HEK293 (cell line): ENCODE data around the gene CD200.
"Not testable (repeated sequence)": the region's sequence is repeated elsewhere in the genome, so short reads cannot be mapped to it uniquely, and the experiment has no call there.

Source experiments
- CTCF ChIA-PET: fragments of 350-600 bp; formaldehyde crosslinking; extraction: SDS; loops from one replicate; lab custom pipeline; 2021; ENCODE audit warnings: antibody characterized with exemption; lab: Yijun Ruan, JAX
- POLR2A ChIA-PET: fragments of 300-600 bp; formaldehyde crosslinking; extraction: SDS; loops from one replicate; lab custom pipeline; 2020; ENCODE audit warnings: antibody characterized with exemption, inconsistent platforms; lab: Yijun Ruan, JAX
- H3K27ac ChIP-seq: fragments of 200-500 bp; sonication (Bioruptor generic); 2 replicates; pipeline ENCODE4 v1.5.1; 2014; ENCODE audit warnings: low read depth, low read length, control low read depth, inconsistent platforms; ENCODE audit errors: extremely low read depth
- H3K36me3 ChIP-seq, 2 experiments: fragments of 200-500 bp in 1 of 2; sonication (Bioruptor generic) in 1 of 2; 1 replicate in 1 of 2; 2 replicates in 1 of 2; pipeline ENCODE4 v1.5.1; 2014 to 2017; ENCODE audit warnings: inconsistent platforms in 2 of 2, low read length in 2 of 2; ENCODE audit not compliant: control insufficient read depth in 2 of 2, insufficient read depth in 1 of 2
- H3K4me1 ChIP-seq: fragments of 200-500 bp; sonication (Bioruptor generic); 2 replicates; pipeline ENCODE4 v1.5.1; 2014; ENCODE audit warnings: mild to moderate bottlenecking, low read length, inconsistent platforms; ENCODE audit not compliant: control insufficient read depth, insufficient read depth
- H3K4me3 ChIP-seq: 2 replicates; pipeline ENCODE4 v1.5.1; 2011; ENCODE audit warnings: low read depth, mild to moderate bottlenecking, control low read depth, low read length, moderate library complexity
- H3K9me3 ChIP-seq: fragments of 200-500 bp; sonication (Bioruptor generic); 2 replicates; pipeline ENCODE4 v1.5.1; 2014; ENCODE audit warnings: low read depth, low read length, inconsistent platforms; ENCODE audit not compliant: control insufficient read depth, insufficient read depth
- GLIS1 ChIP-seq: fragments of 450-650 bp; formaldehyde crosslinking; IDR thresholded peaks from 2 replicates; pipeline ENCODE4 v1.5.1; 2016; ENCODE audit warnings: missing biosample characterization, missing genetic modification characterization
- KLF1 ChIP-seq: fragments of 450-650 bp; formaldehyde crosslinking; IDR thresholded peaks from 2 replicates; pipeline ENCODE4 v1.5.1; 2016; ENCODE audit warnings: missing biosample characterization, missing genetic modification characterization
- KLF10 ChIP-seq: fragments of 450-650 bp; IDR thresholded peaks from 2 replicates; pipeline ENCODE4 v1.5.1; 2018; ENCODE audit warnings: missing biosample characterization, mild to moderate bottlenecking, missing genetic modification characterization
- SP7 ChIP-seq: fragments of 450-650 bp; formaldehyde crosslinking; IDR thresholded peaks from 2 replicates; pipeline ENCODE4 v1.5.1; 2016; ENCODE audit warnings: missing biosample characterization, missing genetic modification characterization
- WT1 ChIP-seq: fragments of 450-650 bp; formaldehyde crosslinking; IDR thresholded peaks from 2 replicates; pipeline ENCODE4 v1.5.1; 2016; ENCODE audit warnings: missing biosample characterization, missing genetic modification characterization
- ZEB2 ChIP-seq: fragments of 450-650 bp; formaldehyde crosslinking; IDR thresholded peaks from 2 replicates; pipeline ENCODE4 v1.5.1; 2016; ENCODE audit warnings: missing biosample characterization, missing genetic modification characterization
- ZFP69B ChIP-seq: fragments of 450-650 bp; formaldehyde crosslinking; IDR thresholded peaks from 2 replicates; pipeline ENCODE4 v1.5.1; 2016; ENCODE audit warnings: missing biosample characterization, missing genetic modification characterization
- ZNF133 ChIP-seq: fragments of 450-650 bp; formaldehyde crosslinking; IDR thresholded peaks from 2 replicates; pipeline ENCODE4 v1.5.1; 2016; ENCODE audit warnings: missing biosample characterization, missing genetic modification characterization
- ZNF140 ChIP-seq: fragments of 450-650 bp; formaldehyde crosslinking; IDR thresholded peaks from 2 replicates; pipeline ENCODE4 v1.5.1; 2016; ENCODE audit warnings: missing biosample characterization, missing genetic modification characterization
- ZNF354C ChIP-seq: fragments of 450-650 bp; formaldehyde crosslinking; IDR thresholded peaks from 2 replicates; pipeline ENCODE4 v1.5.1; 2016; ENCODE audit warnings: missing biosample characterization, missing genetic modification characterization, low read depth, borderline replicate concordance
- ZNF530 ChIP-seq: fragments of 450-650 bp; formaldehyde crosslinking; IDR thresholded peaks from 2 replicates; pipeline ENCODE4 v1.5.1; 2016; ENCODE audit warnings: low read depth, missing biosample characterization, missing genetic modification characterization
- ZNF549 ChIP-seq: fragments of 450-650 bp; IDR thresholded peaks from 2 replicates; pipeline ENCODE4 v1.5.1; 2018; ENCODE audit warnings: missing biosample characterization, missing genetic modification characterization, mild to moderate bottlenecking, inconsistent platforms, moderate library complexity
- ZNF660 ChIP-seq: fragments of 450-650 bp; IDR thresholded peaks from 2 replicates; pipeline ENCODE4 v1.5.1; 2018; ENCODE audit warnings: missing biosample characterization, mild to moderate bottlenecking, missing genetic modification characterization
- ZNF768 ChIP-seq: fragments of 450-650 bp; formaldehyde crosslinking; IDR thresholded peaks from 2 replicates; pipeline ENCODE4 v1.5.1; 2018; ENCODE audit warnings: missing biosample characterization, mild to moderate bottlenecking, missing genetic modification characterization
- ZNF776 ChIP-seq: fragments of 450-650 bp; formaldehyde crosslinking; IDR thresholded peaks from 2 replicates; pipeline ENCODE4 v1.5.0; 2017; ENCODE audit warnings: missing biosample characterization, missing genetic modification characterization, borderline replicate concordance
- ZNF843 ChIP-seq: fragments of 450-650 bp; formaldehyde crosslinking; IDR thresholded peaks from 2 replicates; pipeline ENCODE4 v1.5.1; 2016; ENCODE audit warnings: missing biosample characterization, missing genetic modification characterization
- ZSCAN30 ChIP-seq: fragments of 450-650 bp; IDR thresholded peaks from 2 replicates; pipeline ENCODE4 v1.5.1; 2018; ENCODE audit warnings: missing biosample characterization, mild to moderate bottlenecking, missing genetic modification characterization, moderate library complexity
- TF ChIP-seq, protein P1 (sequence below): fragments of 450-650 bp; formaldehyde crosslinking; IDR thresholded peaks from 2 replicates; pipeline ENCODE4 v1.5.1; 2017; ENCODE audit warnings: missing biosample characterization, missing genetic modification characterization
- TF ChIP-seq, protein P2 (sequence below): fragments of 450-650 bp; formaldehyde crosslinking; IDR thresholded peaks from 2 replicates; pipeline ENCODE4 v1.5.1; 2016; ENCODE audit warnings: missing biosample characterization, missing genetic modification characterization
- TF ChIP-seq, protein P3 (sequence below): fragments of 450-650 bp; formaldehyde crosslinking; IDR thresholded peaks from 2 replicates; pipeline ENCODE4 v1.5.1; 2016; ENCODE audit warnings: missing biosample characterization, missing genetic modification characterization
- TF ChIP-seq, protein P4 (sequence below): fragments of 450-650 bp; formaldehyde crosslinking; IDR thresholded peaks from 2 replicates; pipeline ENCODE4 v1.5.1; 2017; ENCODE audit warnings: missing biosample characterization, missing genetic modification characterization

CD200 gene

DNA sequence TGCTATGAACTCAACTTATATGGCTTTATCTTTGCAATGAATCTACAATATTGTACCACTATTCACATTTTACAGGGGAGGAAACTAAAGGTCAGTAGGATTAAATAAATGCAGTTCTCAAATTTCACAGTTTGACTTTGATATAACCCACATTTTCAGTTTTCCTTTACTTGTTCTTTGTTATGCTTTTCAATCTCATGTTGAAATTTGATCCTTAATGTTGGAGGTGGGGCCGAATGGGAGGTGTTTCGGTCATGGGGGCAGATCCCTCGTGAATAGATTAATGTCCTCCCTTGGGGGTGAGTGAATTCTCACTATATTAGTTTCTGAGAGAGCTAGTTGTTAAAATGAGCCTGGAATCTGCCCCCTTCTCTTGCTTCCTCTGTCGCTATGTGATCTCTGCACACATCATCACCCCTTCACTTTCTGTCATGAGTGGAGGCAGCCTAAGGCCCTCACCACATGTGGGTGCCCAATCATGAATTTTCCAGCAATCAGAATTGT is 44.7 kb downstream of the CD200 start:
- H3K27ac ChIP-seq, result no peak overlapping the region
- H3K4me3 ChIP-seq, result no peak overlapping the region
- H3K36me3 ChIP-seq, result no peaks in the 10 kb centered on the region
- CTCF ChIA-PET, result interaction anchor here (0.5 to 0.6 kb wide), 2 partner anchors 23 to 234 kb away, joined by 3 read pairs; no protein-coding TSS in a partner anchor
- no peaks in the 10 kb centered on the region for H3K9me3 ChIP-seq
- TF ChIP-seq, protein P1, sequence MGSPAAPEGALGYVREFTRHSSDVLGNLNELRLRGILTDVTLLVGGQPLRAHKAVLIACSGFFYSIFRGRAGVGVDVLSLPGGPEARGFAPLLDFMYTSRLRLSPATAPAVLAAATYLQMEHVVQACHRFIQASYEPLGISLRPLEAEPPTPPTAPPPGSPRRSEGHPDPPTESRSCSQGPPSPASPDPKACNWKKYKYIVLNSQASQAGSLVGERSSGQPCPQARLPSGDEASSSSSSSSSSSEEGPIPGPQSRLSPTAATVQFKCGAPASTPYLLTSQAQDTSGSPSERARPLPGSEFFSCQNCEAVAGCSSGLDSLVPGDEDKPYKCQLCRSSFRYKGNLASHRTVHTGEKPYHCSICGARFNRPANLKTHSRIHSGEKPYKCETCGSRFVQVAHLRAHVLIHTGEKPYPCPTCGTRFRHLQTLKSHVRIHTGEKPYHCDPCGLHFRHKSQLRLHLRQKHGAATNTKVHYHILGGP (tag by site-specific recombination), result no peak
- TF ChIP-seq ZSCAN30 (tag by site-specific recombination), result no peak
- 0 out of 2 replicates have a peak, but pooled peaks have one; percentile 21 for TF ChIP-seq KLF1 (tag by site-specific recombination)
- TF ChIP-seq ZNF843, result no peak
- TF ChIP-seq GLIS1, result peak; percentile 49
- no peak for TF ChIP-seq ZNF354C (tag by site-specific recombination)
- no peak for TF ChIP-seq ZEB2
- TF ChIP-seq, protein P2, sequence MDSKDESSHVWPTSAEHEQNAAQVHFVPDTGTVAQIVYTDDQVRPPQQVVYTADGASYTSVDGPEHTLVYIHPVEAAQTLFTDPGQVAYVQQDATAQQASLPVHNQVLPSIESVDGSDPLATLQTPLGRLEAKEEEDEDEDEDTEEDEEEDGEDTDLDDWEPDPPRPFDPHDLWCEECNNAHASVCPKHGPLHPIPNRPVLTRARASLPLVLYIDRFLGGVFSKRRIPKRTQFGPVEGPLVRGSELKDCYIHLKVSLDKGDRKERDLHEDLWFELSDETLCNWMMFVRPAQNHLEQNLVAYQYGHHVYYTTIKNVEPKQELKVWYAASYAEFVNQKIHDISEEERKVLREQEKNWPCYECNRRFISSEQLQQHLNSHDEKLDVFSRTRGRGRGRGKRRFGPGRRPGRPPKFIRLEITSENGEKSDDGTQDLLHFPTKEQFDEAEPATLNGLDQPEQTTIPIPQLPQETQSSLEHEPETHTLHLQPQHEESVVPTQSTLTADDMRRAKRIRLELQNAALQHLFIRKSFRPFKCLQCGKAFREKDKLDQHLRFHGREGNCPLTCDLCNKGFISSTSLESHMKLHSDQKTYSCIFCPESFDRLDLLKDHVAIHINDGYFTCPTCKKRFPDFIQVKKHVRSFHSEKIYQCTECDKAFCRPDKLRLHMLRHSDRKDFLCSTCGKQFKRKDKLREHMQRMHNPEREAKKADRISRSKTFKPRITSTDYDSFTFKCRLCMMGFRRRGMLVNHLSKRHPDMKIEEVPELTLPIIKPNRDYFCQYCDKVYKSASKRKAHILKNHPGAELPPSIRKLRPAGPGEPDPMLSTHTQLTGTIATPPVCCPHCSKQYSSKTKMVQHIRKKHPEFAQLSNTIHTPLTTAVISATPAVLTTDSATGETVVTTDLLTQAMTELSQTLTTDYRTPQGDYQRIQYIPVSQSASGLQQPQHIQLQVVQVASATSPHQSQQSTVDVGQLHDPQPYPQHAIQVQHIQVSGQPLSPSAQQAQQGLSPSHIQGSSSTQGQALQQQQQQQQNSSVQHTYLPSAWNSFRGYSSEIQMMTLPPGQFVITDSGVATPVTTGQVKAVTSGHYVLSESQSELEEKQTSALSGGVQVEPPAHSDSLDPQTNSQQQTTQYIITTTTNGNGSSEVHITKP (tag by site-specific recombination), result peak; percentile 88
- no peak for TF ChIP-seq ZNF776 (tag by site-specific recombination)
- TF ChIP-seq, protein P3, sequence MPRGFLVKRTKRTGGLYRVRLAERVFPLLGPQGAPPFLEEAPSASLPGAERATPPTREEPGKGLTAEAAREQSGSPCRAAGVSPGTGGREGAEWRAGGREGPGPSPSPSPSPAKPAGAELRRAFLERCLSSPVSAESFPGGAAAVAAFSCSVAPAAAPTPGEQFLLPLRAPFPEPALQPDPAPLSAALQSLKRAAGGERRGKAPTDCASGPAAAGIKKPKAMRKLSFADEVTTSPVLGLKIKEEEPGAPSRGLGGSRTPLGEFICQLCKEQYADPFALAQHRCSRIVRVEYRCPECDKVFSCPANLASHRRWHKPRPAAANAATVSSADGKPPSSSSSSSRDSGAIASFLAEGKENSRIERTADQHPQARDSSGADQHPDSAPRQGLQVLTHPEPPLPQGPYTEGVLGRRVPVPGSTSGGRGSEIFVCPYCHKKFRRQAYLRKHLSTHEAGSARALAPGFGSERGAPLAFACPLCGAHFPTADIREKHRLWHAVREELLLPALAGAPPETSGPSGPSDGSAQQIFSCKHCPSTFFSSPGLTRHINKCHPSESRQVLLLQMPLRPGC (tag by site-specific recombination), result no peak
- TF ChIP-seq, protein P4, sequence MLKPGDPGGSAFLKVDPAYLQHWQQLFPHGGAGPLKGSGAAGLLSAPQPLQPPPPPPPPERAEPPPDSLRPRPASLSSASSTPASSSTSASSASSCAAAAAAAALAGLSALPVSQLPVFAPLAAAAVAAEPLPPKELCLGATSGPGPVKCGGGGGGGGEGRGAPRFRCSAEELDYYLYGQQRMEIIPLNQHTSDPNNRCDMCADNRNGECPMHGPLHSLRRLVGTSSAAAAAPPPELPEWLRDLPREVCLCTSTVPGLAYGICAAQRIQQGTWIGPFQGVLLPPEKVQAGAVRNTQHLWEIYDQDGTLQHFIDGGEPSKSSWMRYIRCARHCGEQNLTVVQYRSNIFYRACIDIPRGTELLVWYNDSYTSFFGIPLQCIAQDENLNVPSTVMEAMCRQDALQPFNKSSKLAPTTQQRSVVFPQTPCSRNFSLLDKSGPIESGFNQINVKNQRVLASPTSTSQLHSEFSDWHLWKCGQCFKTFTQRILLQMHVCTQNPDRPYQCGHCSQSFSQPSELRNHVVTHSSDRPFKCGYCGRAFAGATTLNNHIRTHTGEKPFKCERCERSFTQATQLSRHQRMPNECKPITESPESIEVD (tag by site-specific recombination), result peak; percentile 62
- TF ChIP-seq KLF10 (tag by site-specific recombination), result peak; percentile 24; the same call in 1 of the 2 replicates
- no peak for TF ChIP-seq ZNF549 (tag by site-specific recombination)
- TF ChIP-seq ZFP69B, result no peak
- TF ChIP-seq ZNF660, result no peak
- no peak for TF ChIP-seq ZNF768 (tag by site-specific recombination)
- no peak for TF ChIP-seq ZNF140 (tag by site-specific recombination)
- TF ChIP-seq WT1 (tag by site-specific recombination), result peak; percentile 69
- no peak for TF ChIP-seq ZNF133
- TF ChIP-seq SP7 (tag by site-specific recombination), result 0 out of 2 replicates have a peak, but pooled peaks have one; percentile 31
- TF ChIP-seq ZNF530 (tag by site-specific recombination), result no peak
- no peaks in the 10 kb centered on the region for H3K4me1 ChIP-seq
- POLR2A ChIA-PET, result interaction anchor here (0.7 kb wide), 1 partner anchor 11 kb away, joined by 3 read pairs; no protein-coding TSS in a partner anchor

DNA sequence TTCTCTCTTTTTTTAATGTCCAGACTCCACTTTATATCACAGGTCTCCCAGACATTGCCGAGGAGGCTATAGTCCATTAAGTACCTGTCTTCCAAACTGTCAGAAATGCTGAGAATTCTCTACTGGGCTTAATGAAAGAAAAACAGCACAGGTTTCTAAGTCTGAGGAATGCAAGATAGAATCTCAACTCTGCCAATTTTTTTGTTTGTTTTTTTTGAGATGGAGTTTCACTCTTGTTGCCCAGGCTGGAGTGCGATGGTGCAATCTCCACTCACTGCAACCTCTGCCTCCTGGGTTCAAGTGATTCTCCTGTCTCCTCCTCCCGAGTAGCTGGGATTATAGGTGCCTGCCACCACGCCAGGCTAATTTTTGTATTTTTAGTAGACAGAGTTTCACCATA is 45.4 kb downstream of the CD200 start:
- H3K36me3 ChIP-seq, H3K4me3 ChIP-seq, H3K9me3 ChIP-seq, H3K4me1 ChIP-seq, H3K27ac ChIP-seq: not testable (repeated sequence)
- ChIA-PET POLR2A (interaction anchor here (0.7 kb wide), 1 partner anchor 10 kb away, joined by 3 read pairs; no protein-coding TSS in a partner anchor), CTCF (interaction anchor here (0.5 kb wide), 1 partner anchor 235 kb away, joined by 3 read pairs; no protein-coding TSS in a partner anchor)
